ENCODE data around the gene RPRD2. TPM values are rescaled to one million over a fixed set of nuclear protein-coding genes. Genes with fewer than 3 reads are reported as not detected.

Gene RPRD2
- total and polyA plus RNA-seq, 11 donors, result 6.4 to 33.4 (median 22.6) TPM

DNA sequence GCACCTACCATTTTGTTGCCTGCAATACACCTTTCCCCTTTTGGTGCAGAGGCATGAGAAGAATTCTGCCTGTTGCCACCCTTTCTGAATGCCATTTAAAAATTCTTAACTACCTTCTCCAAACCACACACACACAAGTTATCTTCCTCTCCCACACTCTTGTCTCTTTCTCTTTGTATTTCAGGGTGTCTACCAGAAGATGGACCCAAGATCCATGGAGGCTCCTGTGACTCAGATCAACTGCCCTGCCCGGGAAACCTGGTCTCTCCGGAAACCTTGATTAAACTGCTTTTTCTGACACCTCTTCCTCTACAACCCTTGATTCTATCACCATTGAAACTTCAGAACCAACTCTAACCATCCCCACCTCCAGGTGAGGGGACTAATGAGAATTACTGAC, 120.9 kb downstream of the RPRD2 start:
- ATAC-seq, result no peak
- Histone ChIP-seq H3K27me3 (no peaks in the 10 kb centered on the region), H3K36me3 (peaks cover 0 to 13% (median 11%) of the 10 kb centered on the region in 9 donors), H3K27ac (no peak overlapping the region), H3K9me3 (no peaks in the 10 kb centered on the region), H3K4me1 (peaks cover 0 to 18% (median 9%) of the 10 kb centered on the region in 12 donors), H3K4me3 (no peak overlapping the region)
- intact Hi-C loops (cut with DNase I), result loop anchor here in 3 of 10 donors (5.0 to 10.0 kb wide), 2 partner anchors 47 to 140 kb away; partner anchors contain the start of gene ENSA (in 1 of the 3)
- WGBS, 4 donors, result 11 to 20% (median 15%) methylated on average over 2 of the region's 2 CpGs
- TF ChIP-seq POLR2A (IDR thresholded peaks at IDR 0.05), result no peak
- TF ChIP-seq, protein P1, sequence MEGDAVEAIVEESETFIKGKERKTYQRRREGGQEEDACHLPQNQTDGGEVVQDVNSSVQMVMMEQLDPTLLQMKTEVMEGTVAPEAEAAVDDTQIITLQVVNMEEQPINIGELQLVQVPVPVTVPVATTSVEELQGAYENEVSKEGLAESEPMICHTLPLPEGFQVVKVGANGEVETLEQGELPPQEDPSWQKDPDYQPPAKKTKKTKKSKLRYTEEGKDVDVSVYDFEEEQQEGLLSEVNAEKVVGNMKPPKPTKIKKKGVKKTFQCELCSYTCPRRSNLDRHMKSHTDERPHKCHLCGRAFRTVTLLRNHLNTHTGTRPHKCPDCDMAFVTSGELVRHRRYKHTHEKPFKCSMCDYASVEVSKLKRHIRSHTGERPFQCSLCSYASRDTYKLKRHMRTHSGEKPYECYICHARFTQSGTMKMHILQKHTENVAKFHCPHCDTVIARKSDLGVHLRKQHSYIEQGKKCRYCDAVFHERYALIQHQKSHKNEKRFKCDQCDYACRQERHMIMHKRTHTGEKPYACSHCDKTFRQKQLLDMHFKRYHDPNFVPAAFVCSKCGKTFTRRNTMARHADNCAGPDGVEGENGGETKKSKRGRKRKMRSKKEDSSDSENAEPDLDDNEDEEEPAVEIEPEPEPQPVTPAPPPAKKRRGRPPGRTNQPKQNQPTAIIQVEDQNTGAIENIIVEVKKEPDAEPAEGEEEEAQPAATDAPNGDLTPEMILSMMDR (IDR thresholded peaks at IDR 0.05), result peak in 1 of 12 donors; percentile 15
- no peak for DNase-seq

DNA sequence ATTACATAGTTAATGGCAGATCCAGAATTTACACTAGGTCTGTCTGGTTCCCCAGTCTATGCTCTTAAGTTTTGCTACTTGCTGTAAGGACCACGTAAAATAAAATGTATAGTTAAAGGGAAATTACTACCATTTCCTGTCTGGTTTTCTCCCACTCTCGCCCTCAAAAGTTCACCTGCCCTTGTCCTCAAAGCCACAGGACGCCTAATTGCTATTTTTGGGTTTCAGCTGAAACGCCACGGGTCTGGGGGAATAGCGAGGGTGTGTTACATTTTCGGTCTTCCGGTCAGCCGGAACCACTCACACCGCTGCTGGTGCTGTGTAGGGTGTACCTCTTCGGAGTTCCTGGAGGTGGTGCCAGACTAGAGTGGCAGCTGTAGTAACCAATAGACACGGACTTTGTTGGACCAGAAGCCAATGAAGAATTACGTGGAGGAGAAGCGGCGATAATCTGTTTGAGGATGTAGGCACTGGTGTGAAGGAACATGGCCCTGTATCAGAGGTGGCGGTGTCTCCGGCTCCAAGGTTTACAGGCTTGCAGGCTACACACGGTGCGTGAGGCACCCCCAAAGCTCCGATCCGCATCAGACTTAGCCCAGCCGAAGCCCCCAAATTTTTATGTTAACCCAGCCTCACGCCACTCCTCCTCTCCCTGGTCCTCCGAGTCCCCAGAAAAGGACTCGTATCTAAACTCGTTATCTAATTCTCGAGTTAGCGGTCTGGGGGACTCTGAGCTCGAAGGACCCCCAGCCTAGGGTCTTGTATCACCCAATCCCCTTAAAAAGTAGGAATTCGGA, 123.2 kb downstream of the RPRD2 start, which contains the start of gene TARS2:
TARS2 (plus strand) TSS at position 454 of the 797 bp plus-strand sequence; CDS start at position 486, 32 bp downstream.
- Histone ChIP-seq H3K27ac (peak within 1 kb of the TSS; percentile 55 to 89 (median 77)), H3K4me3 (peak within 1 kb of the TSS; percentile 59 to 99 (median 76)), H3K36me3 (peaks cover 0 to 36% (median 33%) of the 10 kb centered on the region in 9 donors), H3K27me3 (no peaks in the 10 kb centered on the region), H3K9me3 (no peaks in the 10 kb centered on the region), H3K4me1 (peaks cover 0 to 18% (median 9%) of the 10 kb centered on the region in 12 donors)
- ATAC-seq, result peak; percentile 100
- intact Hi-C loops (cut with DNase I), result loop anchor here in 4 of 10 donors (1.0 to 10.0 kb wide), 4 partner anchors 28 to 138 kb away; partner anchors contain the start of genes ENSA (in 1 of the 4) and FALEC (in 1 of the 4)
- WGBS, 4 donors, result 0 to 1% (median 1%) methylated on average over 30 of the region's 30 CpGs
- DNase-seq, result peak; percentile 92 to 97 (median 96)
- peak in 1 of 2 donors; percentile 65 for TF ChIP-seq POLR2A (IDR thresholded peaks at IDR 0.05)
- TF ChIP-seq, protein P1 (IDR thresholded peaks at IDR 0.05), result peak in 9 of 12 donors; percentile 13 to 43 (median 26)

DNA sequence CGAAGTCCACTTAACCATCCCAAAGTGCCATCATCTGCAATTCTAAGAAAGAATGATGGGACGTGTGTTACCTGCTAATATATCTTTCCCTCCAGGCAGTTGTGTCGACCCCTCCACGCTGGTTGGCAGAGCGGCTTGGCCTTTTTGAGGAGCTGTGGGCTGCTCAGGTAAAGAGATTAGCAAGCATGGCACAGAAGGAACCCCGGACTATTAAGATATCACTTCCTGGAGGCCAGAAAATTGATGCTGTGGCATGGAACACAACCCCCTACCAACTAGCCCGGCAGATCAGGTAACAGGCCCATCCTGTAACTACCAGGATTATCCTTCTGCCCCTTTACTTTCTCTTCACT, 123.8 kb downstream of the RPRD2 start:
- peak overlapping the region; percentile 59 to 99 (median 76) for H3K4me3 ChIP-seq
- H3K36me3 ChIP-seq, result peaks cover 0 to 42% (median 39%) of the 10 kb centered on the region in 9 donors
- WGBS, 4 donors, result 4 to 9% (median 6%) methylated on average over 7 of the region's 7 CpGs
- TF ChIP-seq, protein P1 (IDR thresholded peaks at IDR 0.05), result no peak
- TF ChIP-seq POLR2A (IDR thresholded peaks at IDR 0.05), result no peak
- ATAC-seq (no peak), DNase-seq (no peak)
- H3K27ac ChIP-seq, result peak overlapping the region in 10 of 12 donors; percentile 2 to 89 (median 77)
- intact Hi-C loops (cut with DNase I), result loop anchor here in 4 of 10 donors (1.0 to 10.0 kb wide), 4 partner anchors 28 to 137 kb away; partner anchors contain the start of genes ENSA (in 1 of the 4) and FALEC (in 1 of the 4)
- no peaks in the 10 kb centered on the region for H3K9me3 ChIP-seq
- peaks cover 0 to 18% (median 9%) of the 10 kb centered on the region in 12 donors for H3K4me1 ChIP-seq
- H3K27me3 ChIP-seq, result no peaks in the 10 kb centered on the region

DNA sequence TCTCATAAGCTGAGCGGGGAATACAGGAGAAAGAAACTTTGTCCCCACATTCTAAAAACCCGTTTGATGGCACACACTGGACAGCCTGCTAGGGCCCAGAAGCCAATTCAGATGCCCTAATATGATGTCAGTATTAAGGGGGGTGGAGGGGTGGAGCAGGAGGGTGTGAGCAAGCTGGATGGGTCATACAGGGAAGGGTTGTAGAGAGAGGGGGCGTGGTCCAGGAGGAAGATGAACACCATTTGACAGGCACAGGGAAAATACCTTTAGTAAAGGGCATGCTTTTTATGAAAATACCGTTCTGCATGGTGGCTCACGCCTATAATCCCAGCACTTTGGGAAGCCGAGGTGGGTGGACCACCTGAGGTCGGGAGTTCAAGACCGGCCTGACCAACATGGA, 129.2 kb downstream of the RPRD2 start:
- DNase-seq, result no peak
- no peak overlapping the region for H3K27ac ChIP-seq
- peaks cover 0 to 93% (median 76%) of the 10 kb centered on the region in 9 donors for H3K36me3 ChIP-seq
- WGBS, 4 donors, result 94 to 98% (median 97%) methylated on average over 8 of the region's 8 CpGs
- no peak for ATAC-seq
- intact Hi-C loops (cut with DNase I), result no loop called here
- TF ChIP-seq POLR2A (IDR thresholded peaks at IDR 0.05), result no peak
- TF ChIP-seq, protein P1 (IDR thresholded peaks at IDR 0.05), result no peak
- no peaks in the 10 kb centered on the region for H3K9me3 ChIP-seq
- peaks cover 0 to 7% (median 2%) of the 10 kb centered on the region in 12 donors for H3K4me1 ChIP-seq
- no peak overlapping the region for H3K4me3 ChIP-seq
- no peaks in the 10 kb centered on the region for H3K27me3 ChIP-seq
